Measurements from ENCODE around the gene OXNAD1. TPM values are rescaled to one million over a fixed set of nuclear protein-coding genes. Genes with fewer than 3 reads are reported as not detected.

Gene OXNAD1
- total RNA-seq, 1 experiment from 2014 or later: 23.7 TPM

GRCh38 chr3:16254916-16255315, 10.1 kb upstream of the OXNAD1 start:
- H3K27ac ChIP-seq (ENCODE audit: insufficient read length, low read depth, low read length): no peak overlapping the region

More at GRCh38 chr3:16254916-16255315, 10.1 kb upstream of the OXNAD1 start:
- Histone ChIP-seq H4K20me1 (ENCODE audit: control insufficient read depth, insufficient read depth, insufficient read length) (no peaks in the 10 kb centered on the region), H3K14ac (ENCODE audit: insufficient read depth, low read length) (no peak overlapping the region), H3K4ac (ENCODE audit: low read depth, low read length) (no peak overlapping the region), H3K9me3 (ENCODE audit: control insufficient read depth, low read depth, low read length) (no peaks in the 10 kb centered on the region), H3K79me2 (ENCODE audit: insufficient read depth, low read length) (no peaks in the 10 kb centered on the region), H3K4me1 (ENCODE audit: insufficient read depth, low read length) (no peaks in the 10 kb centered on the region), H3K4me2 (ENCODE audit: insufficient read depth, insufficient read length, low read length) (no peak overlapping the region), H2BK20ac (ENCODE audit: low read depth, low read length, poor library complexity, severe bottlenecking) (no peak overlapping the region), H2BK12ac (ENCODE audit: insufficient read length, low read depth, low read length) (no peak overlapping the region), H3T11ph (ENCODE audit: low read length) (no peak overlapping the region), H4K5ac (ENCODE audit: insufficient read length, low read depth, low read length) (no peak overlapping the region), H3K23ac (ENCODE audit: insufficient read length, low read depth, low read length) (no peak overlapping the region), H2BK5ac (ENCODE audit: insufficient read length, low read length) (no peak overlapping the region), H2AK5ac (ENCODE audit: insufficient read length, low read length) (no peak overlapping the region), H2AFZ (ENCODE audit: low read length) (no peak overlapping the region), H2BK15ac (ENCODE audit: low read depth, low read length) (no peak overlapping the region), H2BK120ac (ENCODE audit: low read depth, low read length, poor library complexity, severe bottlenecking) (no peak overlapping the region), H4K8ac (replicated peaks; ENCODE audit: insufficient read length, low read depth, low read length) (no peak overlapping the region), H3K56ac (ENCODE audit: insufficient read length, low read depth, low read length) (no peak overlapping the region), H3K79me1 (ENCODE audit: insufficient read depth, low read depth, low read length, poor library complexity, severe bottlenecking) (no peaks in the 10 kb centered on the region), H4K91ac (ENCODE audit: insufficient read length, low read depth, low read length) (no peak overlapping the region), H3K18ac (ENCODE audit: insufficient read length, low read depth, low read length) (no peak overlapping the region), H3K9ac (ENCODE audit: extremely low read depth, insufficient read length, low read length) (no peak overlapping the region), H3K27me3 (ENCODE audit: insufficient read depth, low read length) (no peaks in the 10 kb centered on the region), H3K23me2 (ENCODE audit: insufficient read length, low read depth, low read length, poor library complexity, severe bottlenecking) (no peaks in the 10 kb centered on the region)
- no peak overlapping the region for H3K4me3 Mint-ChIP-seq
- no peak for TF ChIP-seq CTCF (conservative IDR thresholded peaks at IDR 0.05)
- H3K36me3 Mint-ChIP-seq (ENCODE audit: insufficient read depth in 1 of 3, low read depth in 3 of 3): peaks cover 1 to 5% (median 4%) of the 10 kb centered on the region in 3 experiments; a peak in 4 of 7 replicates
- no peak for DNase-seq
- H3K27me3 Mint-ChIP-seq (ENCODE audit: low read depth): no peaks in the 10 kb centered on the region; the same call in 1 of the 2 replicates
- no peaks in the 10 kb centered on the region for H3K9me3 Mint-ChIP-seq
- no peaks in the 10 kb centered on the region for H3K4me1 Mint-ChIP-seq
- H3K27ac Mint-ChIP-seq: no peak overlapping the region; a peak in 1 of 7 replicates
- WGBS (ENCODE audit: extremely low coverage, insufficient read length, low lambda C conversion rate): no CpG with 5 or more reads among the region's 5 CpGs
